Stomach smooth muscle (tissue), 2 donors: ENCODE measurements around the gene SMPD3.

Source experiments
- H3K27ac ChIP-seq: one replicate; pipeline ENCODE4 v1.7.0; 2013; ENCODE audit warnings: mild to moderate bottlenecking, low read length, inconsistent platforms
- H3K27me3 ChIP-seq, 2 donors: one replicate each; pipeline ENCODE4 v1.7.0; 2013; ENCODE audit warnings: low read length in 2 of 2; ENCODE audit not compliant: insufficient read depth in 2 of 2, control insufficient read depth in 1 of 2
- H3K36me3 ChIP-seq, 2 donors: one replicate each; pipeline ENCODE4 v1.7.0; 2013; ENCODE audit warnings: low read length in 2 of 2; ENCODE audit not compliant: control insufficient read depth in 2 of 2, insufficient read depth in 2 of 2
- H3K4me1 ChIP-seq: one replicate; pipeline ENCODE4 v1.7.0; 2013; ENCODE audit warnings: low read length; ENCODE audit not compliant: control insufficient read depth, insufficient read depth
- H3K4me3 ChIP-seq, 2 donors: one replicate each; pipeline ENCODE4 v1.7.0; 2013; ENCODE audit warnings: low read length in 2 of 2
- H3K9ac ChIP-seq, 2 donors: one replicate each; pipeline ENCODE4 v1.7.0; 2013; ENCODE audit warnings: low read length in 2 of 2, mild to moderate bottlenecking in 1 of 2
- H3K9me3 ChIP-seq, 2 donors: one replicate each; pipeline ENCODE4 v1.7.0; 2013; ENCODE audit warnings: low read length in 2 of 2; ENCODE audit not compliant: control insufficient read depth in 2 of 2
- donor health status: healthy.
- donor health status: Pancreatic carcinoma.

SMPD3 gene

GRCh38 chr16:68393333-68393732, 55.0 kb downstream of the SMPD3 start:
- Histone ChIP-seq H3K9me3 (no peaks in the 10 kb centered on the region), H3K36me3 (no peaks in the 10 kb centered on the region), H3K27me3 (peaks cover 0 to 4% of the 10 kb centered on the region in 2 donors), H3K9ac (no peak overlapping the region), H3K27ac (no peak overlapping the region), H3K4me3 (no peak overlapping the region), H3K4me1 (no peaks in the 10 kb centered on the region)

GRCh38 chr16:68389750-68390371, 58.4 kb downstream of the SMPD3 start:
- Histone ChIP-seq H3K9ac (no peak overlapping the region), H3K27me3 (no peaks in the 10 kb centered on the region), H3K4me1 (no peaks in the 10 kb centered on the region), H3K27ac (no peak overlapping the region), H3K36me3 (no peaks in the 10 kb centered on the region), H3K9me3 (no peaks in the 10 kb centered on the region), H3K4me3 (no peak overlapping the region)

- H3K4me1 ChIP-seq = no peaks in the 10 kb centered on the region
- no peak overlapping the region for H3K9ac ChIP-seq
- no peak overlapping the region for H3K27ac ChIP-seq
- H3K36me3 ChIP-seq = no peaks in the 10 kb centered on the region
- H3K9me3 ChIP-seq = no peaks in the 10 kb centered on the region
- no peaks in the 10 kb centered on the region for H3K27me3 ChIP-seq
- H3K4me3 ChIP-seq = no peak overlapping the region
Observed at GRCh38 chr16:68389006-68389405, 59.3 kb downstream of the SMPD3 start.

GRCh38 chr16:68388124-68388523, 60.2 kb downstream of the SMPD3 start:
- no peaks in the 10 kb centered on the region for H3K4me1 ChIP-seq
- H3K4me3 ChIP-seq = no peak overlapping the region
- no peaks in the 10 kb centered on the region for H3K27me3 ChIP-seq
- H3K27ac ChIP-seq = no peak overlapping the region
- no peaks in the 10 kb centered on the region for H3K36me3 ChIP-seq
- no peak overlapping the region for H3K9ac ChIP-seq
- no peaks in the 10 kb centered on the region for H3K9me3 ChIP-seq

GRCh38 chr16:68387301-68387700, 61.0 kb downstream of the SMPD3 start:
- no peaks in the 10 kb centered on the region for H3K4me1 ChIP-seq
- no peak overlapping the region for H3K9ac ChIP-seq
- H3K36me3 ChIP-seq = no peaks in the 10 kb centered on the region
- H3K4me3 ChIP-seq = no peak overlapping the region
- no peaks in the 10 kb centered on the region for H3K9me3 ChIP-seq
- H3K27me3 ChIP-seq = no peaks in the 10 kb centered on the region
- no peak overlapping the region for H3K27ac ChIP-seq

GRCh38 chr16:68386628-68387027, 61.7 kb downstream of the SMPD3 start:
- H3K36me3 ChIP-seq = no peaks in the 10 kb centered on the region
- H3K27me3 ChIP-seq = no peaks in the 10 kb centered on the region
- H3K9ac ChIP-seq = no peak overlapping the region
- H3K27ac ChIP-seq = no peak overlapping the region
- no peaks in the 10 kb centered on the region for H3K9me3 ChIP-seq
- H3K4me3 ChIP-seq = no peak overlapping the region
- no peaks in the 10 kb centered on the region for H3K4me1 ChIP-seq

- Histone ChIP-seq H3K36me3 (no peaks in the 10 kb centered on the region), H3K4me1 (no peaks in the 10 kb centered on the region), H3K9me3 (no peaks in the 10 kb centered on the region), H3K4me3 (no peak overlapping the region), H3K27me3 (no peaks in the 10 kb centered on the region), H3K27ac (no peak overlapping the region), H3K9ac (no peak overlapping the region)
Observed at GRCh38 chr16:68385371-68385770, 62.9 kb downstream of the SMPD3 start.

- Histone ChIP-seq H3K9me3 (no peaks in the 10 kb centered on the region), H3K36me3 (no peaks in the 10 kb centered on the region), H3K4me3 (no peak overlapping the region), H3K4me1 (no peaks in the 10 kb centered on the region), H3K9ac (no peak overlapping the region), H3K27ac (no peak overlapping the region), H3K27me3 (no peaks in the 10 kb centered on the region)
Observed at GRCh38 chr16:68384288-68385161, 63.8 kb downstream of the SMPD3 start.

- Histone ChIP-seq H3K27ac (no peak overlapping the region), H3K9ac (no peak overlapping the region), H3K36me3 (no peaks in the 10 kb centered on the region), H3K4me1 (no peaks in the 10 kb centered on the region), H3K4me3 (no peak overlapping the region), H3K27me3 (no peaks in the 10 kb centered on the region), H3K9me3 (no peaks in the 10 kb centered on the region)
Observed at GRCh38 chr16:68383858-68384257, 64.5 kb downstream of the SMPD3 start.

GRCh38 chr16:68382296-68382718, 66.0 kb downstream of the SMPD3 start:
- H3K9ac ChIP-seq = no peak overlapping the region
- H3K27me3 ChIP-seq = no peaks in the 10 kb centered on the region
- H3K4me3 ChIP-seq = no peak overlapping the region
- no peaks in the 10 kb centered on the region for H3K9me3 ChIP-seq
- H3K36me3 ChIP-seq = no peaks in the 10 kb centered on the region
- no peak overlapping the region for H3K27ac ChIP-seq
- no peaks in the 10 kb centered on the region for H3K4me1 ChIP-seq

GRCh38 chr16:68381363-68381724, 67.0 kb downstream of the SMPD3 start:
- H3K27ac ChIP-seq = no peak overlapping the region
- no peaks in the 10 kb centered on the region for H3K36me3 ChIP-seq

More at GRCh38 chr16:68381363-68381724, 67.0 kb downstream of the SMPD3 start:
- no peaks in the 10 kb centered on the region for H3K27me3 ChIP-seq
- H3K4me1 ChIP-seq = no peaks in the 10 kb centered on the region
- no peak overlapping the region for H3K9ac ChIP-seq
- no peak overlapping the region for H3K4me3 ChIP-seq
- H3K9me3 ChIP-seq = no peaks in the 10 kb centered on the region
